ENCODE measurements around the gene PAPSS2. TPM values are rescaled to one million over a fixed set of nuclear protein-coding genes. Genes with fewer than 3 reads are reported as not detected.

Gene PAPSS2
- total and polyA plus RNA-seq, 2 donors (not counting 3 experiments of a cell fraction or from before 2014, with no cell fraction given): 27.9 to 82.6 TPM

GRCh38 chr10:87722716-87723115 lies 63.0 kb downstream of the PAPSS2 start:
- DNase-seq (ENCODE audit: low read depth, low spot score) (peak; percentile 35), FAIRE-seq (no peak)
- no peaks in the 10 kb centered on the region for H3K9me3 ChIP-seq (replicated peaks; ENCODE audit: control insufficient read depth, insufficient read depth, low read length)
- TF ChIP-seq MYC (IDR thresholded peaks at IDR 0.05; ENCODE audit: low read depth, low read length): no peak
- no peak for TF ChIP-seq EZH2 (IDR thresholded peaks at IDR 0.05; ENCODE audit: borderline replicate concordance, low read depth, low read length, severe bottlenecking)
- no peak for TF ChIP-seq GATA2 (IDR thresholded peaks at IDR 0.05; ENCODE audit: insufficient read depth, insufficient read length, low read depth, low read length)
- no peak for TF ChIP-seq MAX (IDR thresholded peaks at IDR 0.05; ENCODE audit: insufficient read depth, insufficient read length)
- no peak for TF ChIP-seq POLR2A (IDR thresholded peaks at IDR 0.05; ENCODE audit: low read depth, low read length)
- TF ChIP-seq CTCF (IDR thresholded peaks at IDR 0.05; ENCODE audit: extremely low read depth in 1 of 2, insufficient read depth in 1 of 2, low read depth in 1 of 2, low read length in 2 of 2): no peak
- TF ChIP-seq JUN (IDR thresholded peaks at IDR 0.05; ENCODE audit: borderline replicate concordance, insufficient read depth, insufficient read length, low read depth): no peak
- no peak for TF ChIP-seq FOS (IDR thresholded peaks at IDR 0.05; ENCODE audit: borderline replicate concordance, insufficient read depth, low read length)
- no peak for TF ChIP-seq POLR2AphosphoS5 (IDR thresholded peaks at IDR 0.05; ENCODE audit: insufficient read depth, low read depth, low read length)
- no peaks in the 10 kb centered on the region for H3K9me1 ChIP-seq (replicated peaks; ENCODE audit: control insufficient read depth, extremely low read depth, insufficient read depth, low read length)
- ChIA-PET CTCF (interaction anchor here (1.0 to 1.8 kb wide), 2 partner anchors 11 to 66 kb away, joined by 3 to 5 read pairs; no protein-coding TSS in a partner anchor), POLR2A (no interaction called here)
- H3K4me3 ChIP-seq (replicated peaks in 1 of 3; ENCODE audit: insufficient read depth in 1 of 3, low read depth in 1 of 3, low read length in 3 of 3): no peak overlapping the region
- no peaks in the 10 kb centered on the region for H3K27me3 ChIP-seq (ENCODE audit: control insufficient read depth in 2 of 2, insufficient read depth in 2 of 2, low read length in 2 of 2)
- no TSS peak for BruUV-seq (replicated peaks)
- no peak overlapping the region for H2AFZ ChIP-seq (ENCODE audit: low read depth, low read length)
- intact Hi-C loops (cut with micrococcal nuclease) (no loop called here), dilution Hi-C loops (cut with MboI; ENCODE audit: extremely low pct_ligation_motif_present, low sequenced_read_pairs) (no loop called here)
- peaks cover 34% of the 10 kb centered on the region for H3K4me1 ChIP-seq (ENCODE audit: control insufficient read depth, extremely low read depth, insufficient read depth, low read length)
- no peaks in the 10 kb centered on the region for H3K36me3 ChIP-seq (ENCODE audit: control insufficient read depth in 2 of 2, extremely low read depth in 1 of 2, insufficient read depth in 2 of 2, low read length in 2 of 2)
- peak overlapping the region; percentile 57 for H3K27ac ChIP-seq (ENCODE audit: insufficient read depth, low read depth, low read length)
- no peaks in the 10 kb centered on the region for H3K79me2 ChIP-seq (ENCODE audit: control insufficient read depth, insufficient read depth, low read length)
- H4K20me1 ChIP-seq (replicated peaks; ENCODE audit: control insufficient read depth, extremely low read depth, insufficient read depth, low read length): no peaks in the 10 kb centered on the region
- no peak overlapping the region for H3K9ac ChIP-seq (replicated peaks; ENCODE audit: extremely low read depth, insufficient read depth, low read length)
- H3K4me2 ChIP-seq (ENCODE audit: insufficient read depth, low read length): peak overlapping the region; percentile 74

Measured in endothelial cell of umbilical vein (primary cell).